Testis (tissue), 3 donors: ENCODE measurements around the gene GPC6. TPM values are rescaled to one million over a fixed set of nuclear protein-coding genes. Genes with fewer than 3 reads are reported as not detected.
"Not testable (repeated sequence)": the region's sequence is repeated elsewhere in the genome, so short reads cannot be mapped to it uniquely, and the experiment has no call there.

Source experiments
- DNase-seq: peaks from one replicate; pipeline ENCODE4 v3.0.0-alpha.2; 2019
- H3K27ac ChIP-seq, 2 donors: fragments of 200-600 bp; sonication (generic); one replicate each; pipeline ENCODE4 v1.5.1; 2019
- H3K27me3 ChIP-seq: fragments of 200-600 bp; sonication (generic); one replicate; pipeline ENCODE4 v1.5.1; 2019
- H3K36me3 ChIP-seq: fragments of 200-600 bp; sonication (generic); one replicate; pipeline ENCODE4 v1.5.1; 2017; ENCODE audit warnings: low read depth; ENCODE audit errors: missing control alignments
- H3K4me1 ChIP-seq: fragments of 200-600 bp; sonication (generic); one replicate; pipeline ENCODE4 v1.5.1; 2019
- H3K4me3 ChIP-seq, 2 donors: fragments of 200-600 bp; sonication (generic); one replicate each; pipeline ENCODE4 v1.5.1; 2017 to 2019
- H3K9me3 ChIP-seq: fragments of 200-600 bp; sonication (generic); one replicate; pipeline ENCODE4 v1.5.1; 2017
- CTCF ChIP-seq, 3 experiments: fragments of 450-650 bp in 2 of 3; fragments of 200-600 bp in 1 of 3; sonication (generic) in 1 of 3; IDR thresholded peaks; one replicate each; pipeline ENCODE4 v1.5.1; 2016 to 2019; ENCODE audit warnings: antibody characterized with exemption in 3 of 3, mild to moderate bottlenecking in 2 of 3, moderate library complexity in 1 of 3
- POLR2A ChIP-seq: fragments of 450-650 bp; IDR thresholded peaks from one replicate; pipeline ENCODE4 v1.6.1; 2017; ENCODE audit warnings: antibody characterized with exemption, mild to moderate bottlenecking, moderate library complexity
- WGBS, 2 donors: methylation state at CpG; one replicate each; pipeline ENCODE4 v1.1.5; 2018; 5-methylcytosine and 5-hydroxymethylcytosine counted together
- intact Hi-C: fragments of 100-400 bp; cut with DNase I; formaldehyde crosslinking; loops from one replicate; pipeline ENCODE4 v1.15.1; 2023; ENCODE audit warnings: low total_unique reads
- polyA plus RNA-seq: library from polyadenylated mRNA; stranded (reverse); fragments of 350-450 nt; fragmentation: Illumina TruSeq; extraction: RNeasy Lipid Tissue Mini Kit (QIAGEN cat#74804); gene quantifications from one replicate; pipeline ENCODE4 v1.2.3, GENCODE V29; 2014; ENCODE audit warnings: low read depth, low replicate concordance; ENCODE audit not compliant: insufficient read depth
- total RNA-seq, 2 donors: library from RNA; depleted of rRNA; stranded (reverse); fragments of >200 nt; gene quantifications; one replicate each; pipeline ENCODE4 v1.2.3, GENCODE V29; 2016

Gene GPC6
- total and polyA plus RNA-seq, 3 donors from 2014 or later, result 2.2 to 6.9 (median 4.3) TPM

DNA sequence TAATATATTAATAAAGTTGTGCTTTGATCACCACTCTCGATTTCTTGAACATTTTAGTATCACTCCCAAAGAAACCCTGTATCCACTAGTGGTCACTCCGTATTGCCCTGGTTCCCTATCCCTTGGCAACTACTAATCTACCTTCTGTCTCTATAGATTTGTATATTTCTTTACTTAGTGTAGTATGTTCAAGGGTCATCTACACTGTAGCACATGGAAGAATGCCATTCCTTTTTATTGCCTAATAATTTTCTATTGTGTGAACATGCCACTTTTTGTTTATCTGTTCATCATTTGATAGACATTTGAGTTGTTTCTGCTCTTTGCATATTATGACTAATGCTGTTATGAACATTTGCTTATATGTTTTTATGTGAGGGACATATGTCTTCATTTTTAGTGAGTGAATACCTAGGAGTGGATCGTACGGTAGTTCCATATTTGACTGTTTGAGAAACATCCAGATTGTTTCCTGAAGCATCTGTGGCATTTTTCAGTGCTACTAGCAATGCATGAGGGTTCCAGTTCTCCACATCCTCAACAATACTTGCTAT lies 254.0 kb downstream of the GPC6 start:
- H3K9me3 ChIP-seq, result no peaks in the 10 kb centered on the region
- no peak for DNase-seq
- intact Hi-C loops, result no loop called here
- no peaks in the 10 kb centered on the region for H3K27me3 ChIP-seq
- 67 to 93% methylated on average over 4 of the region's 4 CpGs for WGBS, 2 donors
- no peaks in the 10 kb centered on the region for H3K4me1 ChIP-seq
- no peak overlapping the region for H3K27ac ChIP-seq
- no peak for TF ChIP-seq POLR2A
- no peak overlapping the region for H3K4me3 ChIP-seq
- H3K36me3 ChIP-seq, result no peaks in the 10 kb centered on the region

DNA sequence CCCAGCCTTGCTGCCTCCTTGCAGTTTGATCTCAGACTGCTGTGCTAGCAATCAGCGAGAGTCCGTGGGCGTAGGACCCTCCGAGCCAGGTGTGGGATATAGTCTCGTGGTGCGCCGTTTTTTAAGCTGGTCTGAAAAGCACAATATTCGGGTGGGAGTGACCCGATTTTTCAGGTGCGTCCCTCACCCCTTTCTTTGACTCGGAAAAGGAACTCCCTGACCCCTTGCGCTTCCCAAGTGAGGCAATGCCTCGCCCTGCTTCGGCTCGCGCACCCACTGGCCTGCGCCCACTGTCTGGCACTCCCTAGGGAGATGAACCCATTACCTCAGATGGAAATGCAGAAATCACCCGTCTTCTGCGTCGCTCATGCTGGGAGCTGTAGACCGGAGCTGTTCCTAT lies 269.5 kb downstream of the GPC6 start:
- H3K4me3 ChIP-seq, H3K27ac ChIP-seq, H3K36me3 ChIP-seq, H3K27me3 ChIP-seq, intact Hi-C loops, H3K4me1 ChIP-seq, H3K9me3 ChIP-seq, DNase-seq: not testable (repeated sequence)
- WGBS, 2 donors, result 92 to 94% methylated on average over 17 to 21 of the region's 21 CpGs

- TF ChIP-seq POLR2A (no peak), CTCF (IDR thresholded peaks at IDR 0.05) (no peak)
- Histone ChIP-seq H3K4me1 (no peaks in the 10 kb centered on the region), H3K27me3 (no peaks in the 10 kb centered on the region), H3K36me3 (no peaks in the 10 kb centered on the region), H3K9me3 (no peaks in the 10 kb centered on the region), H3K27ac (no peak overlapping the region), H3K4me3 (no peak overlapping the region)
- intact Hi-C loops, result no loop called here
- no peak for DNase-seq
- WGBS, 2 donors, result 65 to 75% methylated on average over 8 of the region's 8 CpGs
These were observed 270.5 kb downstream of the GPC6 start for GRCh38 chr13:93496985-93497673.

DNA sequence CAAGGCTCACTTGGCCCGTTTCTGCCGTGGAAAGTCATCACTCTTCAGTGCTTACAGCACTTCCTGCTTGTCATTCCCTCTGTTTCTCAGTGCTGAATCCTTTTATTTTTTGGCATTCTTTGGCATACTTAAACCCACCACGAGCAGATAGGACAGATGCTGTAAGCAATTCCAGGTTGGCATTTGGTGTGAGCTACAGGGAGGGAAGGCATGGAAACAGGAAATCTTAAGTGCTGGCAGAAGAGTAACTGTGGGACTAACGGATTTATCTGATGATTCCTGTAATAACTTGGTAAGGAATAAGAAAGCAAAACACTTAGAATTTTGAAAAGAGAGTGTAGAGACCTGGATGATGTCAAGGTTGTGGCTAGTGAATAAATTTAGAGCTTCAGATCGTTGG lies 273.4 kb downstream of the GPC6 start:
- no peaks in the 10 kb centered on the region for H3K36me3 ChIP-seq
- H3K27me3 ChIP-seq, result no peaks in the 10 kb centered on the region
- TF ChIP-seq POLR2A (no peak), CTCF (IDR thresholded peaks at IDR 0.05) (no peak)
- WGBS, 2 donors, result 54 to 55% methylated on average over 5 of the region's 5 CpGs
- no peak for DNase-seq
- intact Hi-C loops, result no loop called here
- no peaks in the 10 kb centered on the region for H3K4me1 ChIP-seq
- no peaks in the 10 kb centered on the region for H3K9me3 ChIP-seq
- H3K27ac ChIP-seq, result no peak overlapping the region
- no peak overlapping the region for H3K4me3 ChIP-seq

DNA sequence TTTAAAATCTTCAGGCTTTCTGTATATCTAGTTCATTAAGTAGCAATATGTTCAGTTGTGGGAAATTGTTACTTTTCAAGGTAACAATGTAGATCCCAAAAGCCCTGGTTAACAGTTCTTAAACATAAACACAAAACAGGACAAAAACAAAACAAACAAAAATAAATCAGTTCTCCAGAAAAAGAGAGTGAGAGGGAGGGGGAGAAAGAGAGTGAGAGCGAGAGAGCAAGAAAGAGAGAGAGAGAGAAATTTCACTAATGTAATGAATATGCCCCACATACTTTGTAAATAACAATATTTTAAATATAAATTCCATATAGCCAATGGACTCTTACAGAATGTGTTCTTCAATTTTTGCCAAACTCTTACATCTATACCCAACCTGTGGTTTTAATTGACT lies 275.5 kb downstream of the GPC6 start:
- WGBS, 2 donors, result 92 to 94% methylated on average over 1 of the region's 1 CpG
- TF ChIP-seq POLR2A (no peak), CTCF (IDR thresholded peaks at IDR 0.05) (no peak)
- no peak for DNase-seq
- no peak overlapping the region for H3K4me3 ChIP-seq
- no peaks in the 10 kb centered on the region for H3K36me3 ChIP-seq
- H3K9me3 ChIP-seq, result no peaks in the 10 kb centered on the region
- intact Hi-C loops, result no loop called here
- H3K27me3 ChIP-seq, result no peaks in the 10 kb centered on the region
- no peak overlapping the region for H3K27ac ChIP-seq
- no peaks in the 10 kb centered on the region for H3K4me1 ChIP-seq
